ENCODE results near the gene MPZL1.

Gene MPZL1

GRCh38 chr1:167704715-167705114 lies 17.1 kb upstream of the MPZL1 start:
- Histone ChIP-seq H3K4me3 (ENCODE audit: low read length) (no peak overlapping the region), H3K4me1 (ENCODE audit: insufficient read depth, low read length) (peaks cover 9% of the 10 kb centered on the region), H3K36me3 (ENCODE audit: insufficient read depth, low read length) (no peaks in the 10 kb centered on the region), H3K9me3 (ENCODE audit: low read length) (no peaks in the 10 kb centered on the region), H2AFZ (ENCODE audit: low read depth, low read length) (no peak overlapping the region), H3K27me3 (ENCODE audit: insufficient read depth, low read length) (peaks cover 16% of the 10 kb centered on the region)

GRCh38 chr1:167705250-167705649 lies 16.5 kb upstream of the MPZL1 start:
- Histone ChIP-seq H2AFZ (ENCODE audit: low read depth, low read length) (no peak overlapping the region), H3K4me1 (ENCODE audit: insufficient read depth, low read length) (peaks cover 9% of the 10 kb centered on the region), H3K27me3 (ENCODE audit: insufficient read depth, low read length) (peaks cover 16% of the 10 kb centered on the region), H3K4me3 (ENCODE audit: low read length) (no peak overlapping the region), H3K9me3 (ENCODE audit: low read length) (no peaks in the 10 kb centered on the region), H3K36me3 (ENCODE audit: insufficient read depth, low read length) (no peaks in the 10 kb centered on the region)

GRCh38 chr1:167706363-167706762 lies 15.4 kb upstream of the MPZL1 start:
- H3K9me3 ChIP-seq (ENCODE audit: low read length): no peaks in the 10 kb centered on the region
- peaks cover 19% of the 10 kb centered on the region for H3K27me3 ChIP-seq (ENCODE audit: insufficient read depth, low read length)
- H3K4me1 ChIP-seq (ENCODE audit: insufficient read depth, low read length): peaks cover 9% of the 10 kb centered on the region
- no peak overlapping the region for H2AFZ ChIP-seq (ENCODE audit: low read depth, low read length)
- H3K4me3 ChIP-seq (ENCODE audit: low read length): no peak overlapping the region
- no peaks in the 10 kb centered on the region for H3K36me3 ChIP-seq (ENCODE audit: insufficient read depth, low read length)

- peaks cover 9% of the 10 kb centered on the region for H3K4me1 ChIP-seq (ENCODE audit: insufficient read depth, low read length)
- no peaks in the 10 kb centered on the region for H3K36me3 ChIP-seq (ENCODE audit: insufficient read depth, low read length)
- no peak overlapping the region for H2AFZ ChIP-seq (ENCODE audit: low read depth, low read length)
- H3K4me3 ChIP-seq (ENCODE audit: low read length): no peak overlapping the region
- peaks cover 21% of the 10 kb centered on the region for H3K27me3 ChIP-seq (ENCODE audit: insufficient read depth, low read length)
- no peaks in the 10 kb centered on the region for H3K9me3 ChIP-seq (ENCODE audit: low read length)
Observed at GRCh38 chr1:167706931-167707877, 14.6 kb upstream of the MPZL1 start.

- Histone ChIP-seq H3K4me3 (ENCODE audit: low read length) (no peak overlapping the region), H3K36me3 (ENCODE audit: insufficient read depth, low read length) (no peaks in the 10 kb centered on the region), H3K9me3 (ENCODE audit: low read length) (no peaks in the 10 kb centered on the region), H3K4me1 (ENCODE audit: insufficient read depth, low read length) (peaks cover 9% of the 10 kb centered on the region), H2AFZ (ENCODE audit: low read depth, low read length) (no peak overlapping the region), H3K27me3 (ENCODE audit: insufficient read depth, low read length) (peaks cover 21% of the 10 kb centered on the region)
Observed at GRCh38 chr1:167707942-167708341, 13.8 kb upstream of the MPZL1 start.

- Histone ChIP-seq H3K9me3 (ENCODE audit: low read length) (no peaks in the 10 kb centered on the region), H3K27me3 (ENCODE audit: insufficient read depth, low read length) (peaks cover 19% of the 10 kb centered on the region), H3K36me3 (ENCODE audit: insufficient read depth, low read length) (no peaks in the 10 kb centered on the region), H2AFZ (ENCODE audit: low read depth, low read length) (no peak overlapping the region), H3K4me3 (ENCODE audit: low read length) (no peak overlapping the region), H3K4me1 (ENCODE audit: insufficient read depth, low read length) (peaks cover 14% of the 10 kb centered on the region)
Observed at GRCh38 chr1:167708940-167709389, 12.8 kb upstream of the MPZL1 start.

GRCh38 chr1:167710836-167711235 lies 10.9 kb upstream of the MPZL1 start:
- H3K4me1 ChIP-seq (ENCODE audit: insufficient read depth, low read length): peaks cover 7% of the 10 kb centered on the region
- H3K4me3 ChIP-seq (ENCODE audit: low read length): no peak overlapping the region
- peaks cover 7% of the 10 kb centered on the region for H3K27me3 ChIP-seq (ENCODE audit: insufficient read depth, low read length)
- no peak overlapping the region for H2AFZ ChIP-seq (ENCODE audit: low read depth, low read length)
- H3K36me3 ChIP-seq (ENCODE audit: insufficient read depth, low read length): no peaks in the 10 kb centered on the region
- no peaks in the 10 kb centered on the region for H3K9me3 ChIP-seq (ENCODE audit: low read length)

- H2AFZ ChIP-seq (ENCODE audit: low read depth, low read length): no peak overlapping the region
Observed at GRCh38 chr1:167711797-167712196, 10.0 kb upstream of the MPZL1 start.

GRCh38 chr1:167713330-167714081 lies 8.3 kb upstream of the MPZL1 start:
- peak overlapping the region; percentile 76 for H3K4me3 ChIP-seq (ENCODE audit: low read length)
- H3K9me3 ChIP-seq (ENCODE audit: low read length): no peaks in the 10 kb centered on the region

More at GRCh38 chr1:167711797-167712196, 10.0 kb upstream of the MPZL1 start:
- Histone ChIP-seq H3K27me3 (ENCODE audit: insufficient read depth, low read length) (peaks cover 5% of the 10 kb centered on the region), H3K4me3 (ENCODE audit: low read length) (no peak overlapping the region), H3K9me3 (ENCODE audit: low read length) (no peaks in the 10 kb centered on the region), H3K4me1 (ENCODE audit: insufficient read depth, low read length) (peaks cover 6% of the 10 kb centered on the region), H3K36me3 (ENCODE audit: insufficient read depth, low read length) (no peaks in the 10 kb centered on the region)

GRCh38 chr1:167714098-167714438 lies 7.7 kb upstream of the MPZL1 start:
- H3K4me1 ChIP-seq (ENCODE audit: insufficient read depth, low read length): peaks cover 6% of the 10 kb centered on the region
- H3K36me3 ChIP-seq (ENCODE audit: insufficient read depth, low read length): no peaks in the 10 kb centered on the region
- H3K4me3 ChIP-seq (ENCODE audit: low read length): peak overlapping the region; percentile 76
- H2AFZ ChIP-seq (ENCODE audit: low read depth, low read length): peak overlapping the region; percentile 99
- no peaks in the 10 kb centered on the region for H3K9me3 ChIP-seq (ENCODE audit: low read length)
- peaks cover 5% of the 10 kb centered on the region for H3K27me3 ChIP-seq (ENCODE audit: insufficient read depth, low read length)

More at GRCh38 chr1:167713330-167714081, 8.3 kb upstream of the MPZL1 start:
- H2AFZ ChIP-seq (ENCODE audit: low read depth, low read length): peak overlapping the region; percentile 99
- peaks cover 5% of the 10 kb centered on the region for H3K27me3 ChIP-seq (ENCODE audit: insufficient read depth, low read length)
- no peaks in the 10 kb centered on the region for H3K36me3 ChIP-seq (ENCODE audit: insufficient read depth, low read length)
- peaks cover 6% of the 10 kb centered on the region for H3K4me1 ChIP-seq (ENCODE audit: insufficient read depth, low read length)

GRCh38 chr1:167714439-167715156 lies 7.2 kb upstream of the MPZL1 start:
- Histone ChIP-seq H3K4me1 (ENCODE audit: insufficient read depth, low read length) (peaks cover 6% of the 10 kb centered on the region), H3K36me3 (ENCODE audit: insufficient read depth, low read length) (no peaks in the 10 kb centered on the region), H3K27me3 (ENCODE audit: insufficient read depth, low read length) (peaks cover 5% of the 10 kb centered on the region), H3K4me3 (ENCODE audit: low read length) (peak overlapping the region; percentile 76), H3K9me3 (ENCODE audit: low read length) (no peaks in the 10 kb centered on the region), H2AFZ (ENCODE audit: low read depth, low read length) (peak overlapping the region; percentile 99)

- peaks cover 5% of the 10 kb centered on the region for H3K27me3 ChIP-seq (ENCODE audit: insufficient read depth, low read length)
- no peaks in the 10 kb centered on the region for H3K9me3 ChIP-seq (ENCODE audit: low read length)
- H3K4me1 ChIP-seq (ENCODE audit: insufficient read depth, low read length): peaks cover 6% of the 10 kb centered on the region
- H3K36me3 ChIP-seq (ENCODE audit: insufficient read depth, low read length): no peaks in the 10 kb centered on the region
- H3K4me3 ChIP-seq (ENCODE audit: low read length): peak overlapping the region; percentile 76
- peak overlapping the region; percentile 98 for H2AFZ ChIP-seq (ENCODE audit: low read depth, low read length)
Observed at GRCh38 chr1:167715157-167715999, 6.4 kb upstream of the MPZL1 start.
